MM.1S (cell line): ENCODE results near the gene PIK3R1.
A peak's percentile ranks its signal among the peaks of the same experiment; 100 is the strongest.

Source experiments
- DNase-seq: peaks from one replicate; pipeline ENCODE4 v3.0.0-alpha.2; 2015
- H2AFZ ChIP-seq: fragments of 300-600 bp; sonication (generic); 2 replicates; pipeline ENCODE4 v1.6.0; 2016; ENCODE audit warnings: antibody characterized with exemption, low read length
- H3F3A ChIP-seq: fragments of 300-600 bp; sonication (generic); 2 replicates; pipeline ENCODE4 v1.6.1; 2016; ENCODE audit warnings: mild to moderate bottlenecking, antibody characterized with exemption, low read length, moderate library complexity, mixed read lengths; ENCODE audit not compliant: insufficient read depth
- H3K27ac ChIP-seq: fragments of 300-600 bp; sonication (generic); 2 replicates; pipeline ENCODE4 v1.5.1; 2016; ENCODE audit warnings: mild to moderate bottlenecking, low read length
- H3K27me3 ChIP-seq: fragments of 300-600 bp; sonication (generic); replicated peaks from 2 replicates; pipeline ENCODE4 v1.6.0; 2016; ENCODE audit warnings: low read length; ENCODE audit not compliant: insufficient read depth
- H3K36me3 ChIP-seq: fragments of 300-600 bp; sonication (generic); replicated peaks from 2 replicates; pipeline ENCODE4 v1.6.1; 2016; ENCODE audit warnings: mild to moderate bottlenecking, low read length, mixed read lengths; ENCODE audit not compliant: insufficient read depth
- H3K4me1 ChIP-seq: fragments of 300-600 bp; sonication (generic); 2 replicates; pipeline ENCODE4 v1.6.1; 2016; ENCODE audit warnings: low read length, mixed read lengths
- H3K4me2 ChIP-seq: fragments of 300-600 bp; sonication (generic); 2 replicates; pipeline ENCODE4 v1.6.0; 2016; ENCODE audit warnings: low read depth, low read length
- H3K4me3 ChIP-seq: fragments of 300-600 bp; sonication (generic); 2 replicates; pipeline ENCODE4 v1.5.1; 2016; ENCODE audit warnings: low read length, mixed read lengths
- H3K79me2 ChIP-seq: fragments of 300-600 bp; sonication (generic); 2 replicates; pipeline ENCODE4 v1.6.1; 2016; ENCODE audit warnings: mixed run types, low read length, mixed read lengths
- H3K9ac ChIP-seq: fragments of 300-600 bp; sonication (generic); 2 replicates; pipeline ENCODE4 v1.6.1; 2016; ENCODE audit warnings: low read length, mixed read lengths
- H3K9me2 ChIP-seq: fragments of 300-600 bp; sonication (generic); replicated peaks from 2 replicates; pipeline ENCODE4 v1.6.1; 2016; ENCODE audit warnings: mild to moderate bottlenecking, low read length, mixed read lengths; ENCODE audit not compliant: insufficient read depth
- H3K9me3 ChIP-seq: fragments of 300-600 bp; sonication (generic); replicated peaks from 2 replicates; pipeline ENCODE4 v1.6.1; 2016; ENCODE audit warnings: mild to moderate bottlenecking, low read length, mixed read lengths; ENCODE audit not compliant: insufficient read depth
- H4K20me1 ChIP-seq: fragments of 300-600 bp; sonication (generic); 2 replicates; pipeline ENCODE4 v1.6.1; 2016; ENCODE audit warnings: mild to moderate bottlenecking, low read length, moderate library complexity, mixed read lengths; ENCODE audit not compliant: insufficient read depth
- EZH2 ChIP-seq: fragments of 300-600 bp; sonication (generic); optimal IDR thresholded peaks from 2 replicates; pipeline ENCODE3; 2017; ENCODE audit warnings: low read depth, mild to moderate bottlenecking, antibody characterized with exemption, low read length, mixed read lengths
- EZH2phosphoT487 ChIP-seq: fragments of 300-600 bp; sonication (generic); IDR thresholded peaks from 2 replicates; pipeline ENCODE4 v1.6.1; 2018; ENCODE audit warnings: antibody characterized with exemption, low read length
- TF ChIP-seq, protein P1 (sequence below): fragments of 300-600 bp; sonication (generic); IDR thresholded peaks from 2 replicates; pipeline ENCODE4 v1.5.1; 2016; ENCODE audit warnings: antibody characterized with exemption, low read length, mixed read lengths

PIK3R1 gene

GRCh38 chr5:68341006-68341405 is 125.5 kb downstream of the PIK3R1 start:
- H3F3A ChIP-seq = 0 out of 2 replicates have a peak, but pooled peaks cover 2% of the 10 kb centered on the region
- TF ChIP-seq EZH2phosphoT487 = no peak
- TF ChIP-seq, protein P1, sequence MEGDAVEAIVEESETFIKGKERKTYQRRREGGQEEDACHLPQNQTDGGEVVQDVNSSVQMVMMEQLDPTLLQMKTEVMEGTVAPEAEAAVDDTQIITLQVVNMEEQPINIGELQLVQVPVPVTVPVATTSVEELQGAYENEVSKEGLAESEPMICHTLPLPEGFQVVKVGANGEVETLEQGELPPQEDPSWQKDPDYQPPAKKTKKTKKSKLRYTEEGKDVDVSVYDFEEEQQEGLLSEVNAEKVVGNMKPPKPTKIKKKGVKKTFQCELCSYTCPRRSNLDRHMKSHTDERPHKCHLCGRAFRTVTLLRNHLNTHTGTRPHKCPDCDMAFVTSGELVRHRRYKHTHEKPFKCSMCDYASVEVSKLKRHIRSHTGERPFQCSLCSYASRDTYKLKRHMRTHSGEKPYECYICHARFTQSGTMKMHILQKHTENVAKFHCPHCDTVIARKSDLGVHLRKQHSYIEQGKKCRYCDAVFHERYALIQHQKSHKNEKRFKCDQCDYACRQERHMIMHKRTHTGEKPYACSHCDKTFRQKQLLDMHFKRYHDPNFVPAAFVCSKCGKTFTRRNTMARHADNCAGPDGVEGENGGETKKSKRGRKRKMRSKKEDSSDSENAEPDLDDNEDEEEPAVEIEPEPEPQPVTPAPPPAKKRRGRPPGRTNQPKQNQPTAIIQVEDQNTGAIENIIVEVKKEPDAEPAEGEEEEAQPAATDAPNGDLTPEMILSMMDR = no peak
- no peak for TF ChIP-seq EZH2
- no peaks in the 10 kb centered on the region for H3K9me2 ChIP-seq
- H3K9ac ChIP-seq = no peak overlapping the region
- no peak overlapping the region for H2AFZ ChIP-seq
- no peaks in the 10 kb centered on the region for H4K20me1 ChIP-seq
- no peak overlapping the region for H3K27ac ChIP-seq
- H3K4me2 ChIP-seq = no peak overlapping the region
- no peak overlapping the region for H3K4me3 ChIP-seq
- peaks cover 25% of the 10 kb centered on the region for H3K4me1 ChIP-seq
- H3K27me3 ChIP-seq = no peaks in the 10 kb centered on the region
- DNase-seq = no peak
- H3K9me3 ChIP-seq = no peaks in the 10 kb centered on the region
- H3K36me3 ChIP-seq = no peaks in the 10 kb centered on the region
- no peaks in the 10 kb centered on the region for H3K79me2 ChIP-seq

DNA sequence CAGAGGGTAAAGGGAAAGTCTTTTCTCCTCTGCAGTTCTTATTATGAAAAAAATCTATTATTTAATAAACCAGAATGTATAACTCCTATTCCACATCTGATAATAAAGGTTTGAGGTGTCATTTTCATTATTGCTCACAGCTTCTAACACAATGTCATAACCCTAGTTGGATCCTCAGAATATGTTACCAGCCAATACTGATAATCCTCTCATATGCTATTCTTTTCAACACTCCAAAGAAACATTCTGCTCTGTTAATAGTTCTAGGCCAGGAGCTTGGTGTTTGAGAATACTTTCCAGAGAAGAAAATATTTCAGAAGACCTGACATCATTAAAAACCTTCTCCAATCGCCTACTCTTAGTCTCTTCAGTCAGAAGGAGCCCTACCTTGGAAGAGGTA is 127.1 kb downstream of the PIK3R1 start:
- H4K20me1 ChIP-seq = no peaks in the 10 kb centered on the region
- TF ChIP-seq, protein P1 = no peak
- TF ChIP-seq EZH2phosphoT487 (no peak), EZH2 (no peak)
- H3K9me3 ChIP-seq = no peaks in the 10 kb centered on the region
- H3K9ac ChIP-seq = no peak overlapping the region
- no peak overlapping the region for H2AFZ ChIP-seq
- H3F3A ChIP-seq = 0 out of 2 replicates have a peak, but pooled peaks cover 2% of the 10 kb centered on the region
- peaks cover 25% of the 10 kb centered on the region for H3K4me1 ChIP-seq
- no peaks in the 10 kb centered on the region for H3K27me3 ChIP-seq
- H3K79me2 ChIP-seq = no peaks in the 10 kb centered on the region
- no peaks in the 10 kb centered on the region for H3K9me2 ChIP-seq
- DNase-seq = no peak
- no peak overlapping the region for H3K4me2 ChIP-seq
- no peak overlapping the region for H3K27ac ChIP-seq
- H3K36me3 ChIP-seq = no peaks in the 10 kb centered on the region
- H3K4me3 ChIP-seq = no peak overlapping the region

- Histone ChIP-seq H3K9me3 (no peaks in the 10 kb centered on the region), H3K27ac (no peak overlapping the region; the same call in 1 of the 2 replicates), H3K9me2 (no peaks in the 10 kb centered on the region), H3F3A (0 out of 2 replicates have a peak, but pooled peaks cover 2% of the 10 kb centered on the region), H4K20me1 (no peaks in the 10 kb centered on the region), H2AFZ (no peak overlapping the region), H3K79me2 (no peaks in the 10 kb centered on the region), H3K4me2 (peak overlapping the region; percentile 35; the same call in 1 of the 2 replicates), H3K4me3 (no peak overlapping the region), H3K9ac (no peak overlapping the region), H3K36me3 (no peaks in the 10 kb centered on the region), H3K27me3 (no peaks in the 10 kb centered on the region), H3K4me1 (peaks cover 25% of the 10 kb centered on the region)
- peak; percentile 30 for DNase-seq
- TF ChIP-seq, protein P1 = no peak
- TF ChIP-seq EZH2phosphoT487 (no peak), EZH2 (no peak)
Measured at GRCh38 chr5:68343421-68343826, 127.9 kb downstream of the PIK3R1 start.
